H9 (cell line): ENCODE results near the gene GBP6. TPM values are rescaled to one million over a fixed set of nuclear protein-coding genes. Genes with fewer than 3 reads are reported as not detected.

Source experiments
- DNase-seq: peaks from one replicate; pipeline ENCODE4 v3.0.0-alpha.2; 2017
- H2AFZ ChIP-seq: one replicate; pipeline ENCODE4 v1.6.1; 2013; ENCODE audit warnings: mild to moderate bottlenecking, low read length, control low read depth, moderate library complexity
- H2AK5ac ChIP-seq: 2 replicates; pipeline ENCODE4 v1.6.1; 2013; ENCODE audit warnings: low read length, control low read depth, mixed read lengths; ENCODE audit not compliant: insufficient read length
- H2BK120ac ChIP-seq: one replicate; pipeline ENCODE4 v1.6.1; 2013; ENCODE audit warnings: low read depth, mild to moderate bottlenecking, low read length, control low read depth, inconsistent platforms; ENCODE audit not compliant: poor library complexity, severe bottlenecking
- H2BK12ac ChIP-seq: 2 replicates; pipeline ENCODE4 v1.6.1; 2013; ENCODE audit warnings: low read length, control low read depth, mixed read lengths, low read depth; ENCODE audit not compliant: insufficient read length
- H2BK15ac ChIP-seq: 2 replicates; pipeline ENCODE4 v1.6.1; 2013; ENCODE audit warnings: low read depth, low read length, control low read depth
- H2BK20ac ChIP-seq: one replicate; pipeline ENCODE4 v1.6.1; 2013; ENCODE audit warnings: low read depth, mild to moderate bottlenecking, low read length, control low read depth, inconsistent platforms; ENCODE audit not compliant: poor library complexity, severe bottlenecking
- H2BK5ac ChIP-seq: 2 replicates; pipeline ENCODE4 v1.6.1; 2013; ENCODE audit warnings: low read length, control low read depth, mixed read lengths; ENCODE audit not compliant: insufficient read length
- H3K14ac ChIP-seq: 2 replicates; pipeline ENCODE4 v1.6.1; 2013; ENCODE audit warnings: low read length, control low read depth; ENCODE audit not compliant: insufficient read depth
- H3K18ac ChIP-seq: 2 replicates; pipeline ENCODE4 v1.6.1; 2013; ENCODE audit warnings: low read depth, mild to moderate bottlenecking, mixed read lengths, low read length, control low read depth; ENCODE audit not compliant: insufficient read length
- H3K23ac ChIP-seq: 2 replicates; pipeline ENCODE4 v1.6.1; 2013; ENCODE audit warnings: low read length, control low read depth, mixed read lengths, low read depth; ENCODE audit not compliant: insufficient read length
- H3K23me2 ChIP-seq: 2 replicates; pipeline ENCODE4 v1.6.1; 2013; ENCODE audit warnings: low read depth, mild to moderate bottlenecking, mixed read lengths, low read length, control low read depth; ENCODE audit not compliant: insufficient read length, poor library complexity, severe bottlenecking
- H3K27ac ChIP-seq: 2 replicates; pipeline ENCODE4 v1.5.1; 2013; ENCODE audit warnings: low read length, control low read depth, mixed read lengths, low read depth; ENCODE audit not compliant: insufficient read length
- H3K27me3 ChIP-seq: 2 replicates; pipeline ENCODE4 v1.6.1; 2013; ENCODE audit warnings: low read length, control low read depth, inconsistent platforms; ENCODE audit not compliant: insufficient read depth
- H3K4ac ChIP-seq: 2 replicates; pipeline ENCODE4 v1.6.1; 2013; ENCODE audit warnings: low read depth, mild to moderate bottlenecking, control low read depth, inconsistent platforms, low read length, moderate library complexity
- H3K4me1 ChIP-seq: 2 replicates; pipeline ENCODE4 v1.6.1; 2013; ENCODE audit warnings: low read length, control low read depth, inconsistent platforms; ENCODE audit not compliant: insufficient read depth
- H3K4me2 ChIP-seq: 2 replicates; pipeline ENCODE4 v1.6.1; 2013; ENCODE audit warnings: low read length, control low read depth, mixed read lengths; ENCODE audit not compliant: insufficient read length, insufficient read depth
- H3K56ac ChIP-seq: 2 replicates; pipeline ENCODE4 v1.6.1; 2013; ENCODE audit warnings: low read depth, mild to moderate bottlenecking, mixed read lengths, low read length, control low read depth; ENCODE audit not compliant: insufficient read length
- H3K79me1 ChIP-seq: 2 replicates; pipeline ENCODE4 v1.6.1; 2013; ENCODE audit warnings: low read depth, mild to moderate bottlenecking, moderate library complexity, low read length, control low read depth, inconsistent platforms; ENCODE audit not compliant: insufficient read depth, poor library complexity, severe bottlenecking
- H3K79me2 ChIP-seq: 2 replicates; pipeline ENCODE4 v1.6.1; 2013; ENCODE audit warnings: low read length, control low read depth, inconsistent platforms; ENCODE audit not compliant: insufficient read depth
- H3K9ac ChIP-seq: 2 replicates; pipeline ENCODE4 v1.6.1; 2013; ENCODE audit warnings: low read length, control low read depth, mixed read lengths; ENCODE audit not compliant: insufficient read length; ENCODE audit errors: extremely low read depth
- H3K9me3 ChIP-seq: one replicate; pipeline ENCODE4 v1.6.1; 2013; ENCODE audit warnings: low read depth, low read length, inconsistent platforms; ENCODE audit not compliant: control insufficient read depth
- H3T11ph ChIP-seq: one replicate; pipeline ENCODE4 v1.6.1; 2013; ENCODE audit warnings: mild to moderate bottlenecking, low read length, control low read depth, inconsistent platforms
- H4K20me1 ChIP-seq: one replicate; pipeline ENCODE4 v1.6.1; 2013; ENCODE audit not compliant: control insufficient read depth, insufficient read length, insufficient read depth
- H4K5ac ChIP-seq: 2 replicates; pipeline ENCODE4 v1.6.1; 2013; ENCODE audit warnings: low read depth, mild to moderate bottlenecking, mixed read lengths, low read length, control low read depth; ENCODE audit not compliant: insufficient read length
- H4K8ac ChIP-seq: replicated peaks from 2 replicates; pipeline ENCODE4 v1.6.1; 2013; ENCODE audit warnings: low read length, control low read depth, mixed read lengths, low read depth; ENCODE audit not compliant: insufficient read length
- H4K91ac ChIP-seq: 2 replicates; pipeline ENCODE4 v1.6.1; 2013; ENCODE audit warnings: low read depth, mild to moderate bottlenecking, moderate library complexity, mixed read lengths, low read length, control low read depth; ENCODE audit not compliant: insufficient read length
- H3K27ac Mint-ChIP-seq, 3 experiments: 2 replicates in 2 of 3; 3 replicates in 1 of 3; pipeline ENCODE4 v1.8.0; 2020 to 2021; ENCODE audit warnings: mixed read lengths in 3 of 3, mild to moderate bottlenecking in 1 of 3, moderate library complexity in 1 of 3
- H3K27me3 Mint-ChIP-seq: 2 replicates; pipeline ENCODE4 v1.8.0; 2021; ENCODE audit warnings: low read depth, mild to moderate bottlenecking, moderate library complexity, mixed read lengths
- H3K36me3 Mint-ChIP-seq, 3 experiments: 2 replicates in 2 of 3; 3 replicates in 1 of 3; pipeline ENCODE4 v1.8.0; 2020 to 2021; ENCODE audit warnings: low read depth in 3 of 3, mixed read lengths in 3 of 3; ENCODE audit not compliant: insufficient read depth in 1 of 3
- H3K4me1 Mint-ChIP-seq, 2 experiments: 2 replicates each; pipeline ENCODE4 v1.8.0; 2020; ENCODE audit warnings: mixed read lengths in 2 of 2
- H3K4me3 Mint-ChIP-seq, 2 experiments: 2 replicates in 1 of 2; 3 replicates in 1 of 2; pipeline ENCODE4 v1.8.0; 2020 to 2021; ENCODE audit warnings: mild to moderate bottlenecking in 2 of 2, mixed read lengths in 2 of 2, moderate library complexity in 1 of 2
- H3K9me3 Mint-ChIP-seq, 2 experiments: 2 replicates in 1 of 2; 3 replicates in 1 of 2; pipeline ENCODE4 v1.8.0; 2020; ENCODE audit warnings: mild to moderate bottlenecking in 2 of 2, mixed read lengths in 2 of 2, moderate library complexity in 1 of 2
- total RNA-seq: library from RNA; stranded (reverse); gene quantifications from 2 replicates; pipeline ENCODE4 v1.2.1, GENCODE V29; 2021
- TF ChIP-seq, protein P1 (sequence below): fragments of 200-600 bp; sonication (generic); conservative IDR thresholded peaks from 3 replicates; pipeline ENCODE4 v1.8.0; 2021; ENCODE audit warnings: antibody characterized with exemption, mild to moderate bottlenecking

Gene GBP6
- total RNA-seq, 1 experiment from 2014 or later = not detected

- H3K18ac ChIP-seq = no peak overlapping the region
- TF ChIP-seq, protein P1, sequence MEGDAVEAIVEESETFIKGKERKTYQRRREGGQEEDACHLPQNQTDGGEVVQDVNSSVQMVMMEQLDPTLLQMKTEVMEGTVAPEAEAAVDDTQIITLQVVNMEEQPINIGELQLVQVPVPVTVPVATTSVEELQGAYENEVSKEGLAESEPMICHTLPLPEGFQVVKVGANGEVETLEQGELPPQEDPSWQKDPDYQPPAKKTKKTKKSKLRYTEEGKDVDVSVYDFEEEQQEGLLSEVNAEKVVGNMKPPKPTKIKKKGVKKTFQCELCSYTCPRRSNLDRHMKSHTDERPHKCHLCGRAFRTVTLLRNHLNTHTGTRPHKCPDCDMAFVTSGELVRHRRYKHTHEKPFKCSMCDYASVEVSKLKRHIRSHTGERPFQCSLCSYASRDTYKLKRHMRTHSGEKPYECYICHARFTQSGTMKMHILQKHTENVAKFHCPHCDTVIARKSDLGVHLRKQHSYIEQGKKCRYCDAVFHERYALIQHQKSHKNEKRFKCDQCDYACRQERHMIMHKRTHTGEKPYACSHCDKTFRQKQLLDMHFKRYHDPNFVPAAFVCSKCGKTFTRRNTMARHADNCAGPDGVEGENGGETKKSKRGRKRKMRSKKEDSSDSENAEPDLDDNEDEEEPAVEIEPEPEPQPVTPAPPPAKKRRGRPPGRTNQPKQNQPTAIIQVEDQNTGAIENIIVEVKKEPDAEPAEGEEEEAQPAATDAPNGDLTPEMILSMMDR = no peak
- no peak overlapping the region for H3K23ac ChIP-seq
- H3K4me2 ChIP-seq = no peak overlapping the region
- H4K20me1 ChIP-seq = no peaks in the 10 kb centered on the region
- H2BK120ac ChIP-seq = no peak overlapping the region
- Mint-ChIP-seq H3K36me3 (peaks cover 0 to 1% (median 0%) of the 10 kb centered on the region in 3 experiments; a peak in 2 of 7 replicates), H3K4me3 (no peak overlapping the region), H3K4me1 (peaks cover 7 to 8% of the 10 kb centered on the region in 2 experiments), H3K9me3 (peaks cover 0 to 6% of the 10 kb centered on the region in 2 experiments; a peak in 4 of 5 replicates), H3K27ac (no peak overlapping the region), H3K27me3 (no peaks in the 10 kb centered on the region; the same call in none of the 2 replicates)
- H3K14ac ChIP-seq = no peak overlapping the region
- no peak overlapping the region for H2BK5ac ChIP-seq
- H3T11ph ChIP-seq = no peak overlapping the region
- H3K9me3 ChIP-seq = no peaks in the 10 kb centered on the region
- no peak overlapping the region for H3K9ac ChIP-seq
- H2AK5ac ChIP-seq = no peak overlapping the region
- H2BK20ac ChIP-seq = no peak overlapping the region
- no peak overlapping the region for H4K8ac ChIP-seq
- H4K5ac ChIP-seq = no peak overlapping the region
- no peaks in the 10 kb centered on the region for H3K4me1 ChIP-seq
- H3K56ac ChIP-seq = no peak overlapping the region
- H3K79me1 ChIP-seq = no peaks in the 10 kb centered on the region
- no peak overlapping the region for H2BK15ac ChIP-seq
- H3K27me3 ChIP-seq = no peaks in the 10 kb centered on the region; the same call in 1 of the 2 replicates
- no peak for DNase-seq
- H2AFZ ChIP-seq = no peak overlapping the region
- no peak overlapping the region for H2BK12ac ChIP-seq
- H4K91ac ChIP-seq = no peak overlapping the region
- no peaks in the 10 kb centered on the region for H3K79me2 ChIP-seq
- H3K27ac ChIP-seq = no peak overlapping the region
- H3K4ac ChIP-seq = no peak overlapping the region
- no peaks in the 10 kb centered on the region for H3K23me2 ChIP-seq
Measured at GRCh38 chr1:89335486-89335885, 28.4 kb upstream of the GBP6 start.
